IMR-90 (cell line): ENCODE measurements around the gene SSX2IP. TPM values are rescaled to one million over a fixed set of nuclear protein-coding genes. Genes with fewer than 3 reads are reported as not detected.

Source experiments
- ATAC-seq: fragments of 200-7000 bp; cut with Tn5 transposase; 2 replicates; pipeline ENCODE4 v1.9.1; 2020; ENCODE audit warnings: low read depth, mild to moderate bottlenecking, moderate library complexity
- BruUV-seq: library from RNA; stranded (reverse); fragments of 400-500 nt; replicated peaks from 2 replicates; lab custom pipeline; 2021; lab: Mats Ljungman, UMichigan
- CTCF ChIA-PET: fragments of 300-600 bp; formaldehyde crosslinking; extraction: SDS; loops from one replicate; lab custom pipeline; 2021; ENCODE audit warnings: antibody characterized with exemption; lab: Yijun Ruan, JAX
- POLR2A ChIA-PET: fragments of 300-600 bp; sonication (Branson Sonifier 250); formaldehyde crosslinking; loops from one replicate; lab custom pipeline; 2022; ENCODE audit warnings: antibody characterized with exemption; ENCODE audit not compliant: unreplicated experiment; lab: Charles Lee
- DNase-seq: peaks from one replicate; pipeline ENCODE4 v3.0.0; 2013
- H2AFZ ChIP-seq: replicated peaks from 2 replicates; pipeline ENCODE3; 2013; ENCODE audit warnings: low read length, mild to moderate bottlenecking; ENCODE audit not compliant: poor library complexity
- H2AK5ac ChIP-seq: 2 replicates; pipeline ENCODE4 v1.6.1; 2013; ENCODE audit warnings: low read depth, low read length, inconsistent platforms
- H2AK9ac ChIP-seq: replicated peaks from 2 replicates; pipeline ENCODE3; 2013; ENCODE audit warnings: mild to moderate bottlenecking, low read depth, low read length, moderate library complexity; ENCODE audit not compliant: poor library complexity
- H2BK120ac ChIP-seq: 2 replicates; pipeline ENCODE4 v1.6.1; 2013; ENCODE audit warnings: low read depth, low read length, inconsistent platforms
- H2BK15ac ChIP-seq: 3 replicates; pipeline ENCODE4 v1.6.1; 2013; ENCODE audit warnings: low read depth, low read length, inconsistent platforms
- H2BK20ac ChIP-seq: 2 replicates; pipeline ENCODE4 v1.6.1; 2013; ENCODE audit warnings: low read depth, mild to moderate bottlenecking, inconsistent platforms, low read length, moderate library complexity
- H2BK5ac ChIP-seq: 2 replicates; pipeline ENCODE4 v1.6.1; 2013; ENCODE audit warnings: mild to moderate bottlenecking, low read depth, low read length, inconsistent platforms; ENCODE audit not compliant: poor library complexity, severe bottlenecking
- H3K14ac ChIP-seq: replicated peaks from 2 replicates; pipeline ENCODE4 v1.6.1; 2013; ENCODE audit warnings: low read depth, low read length, inconsistent platforms
- H3K18ac ChIP-seq: 2 replicates; pipeline ENCODE4 v1.6.1; 2013; ENCODE audit warnings: low read depth, low read length, control low read depth
- H3K23ac ChIP-seq: 2 replicates; pipeline ENCODE4 v1.6.1; 2013; ENCODE audit warnings: low read depth, low read length, inconsistent platforms
- H3K27ac ChIP-seq: 2 replicates; pipeline ENCODE4 v1.5.1; 2013; ENCODE audit warnings: mild to moderate bottlenecking, control low read depth, low read length; ENCODE audit not compliant: insufficient read depth
- H3K27me3 ChIP-seq: 2 replicates; pipeline ENCODE4 v1.6.1; 2013; ENCODE audit warnings: low read length; ENCODE audit not compliant: control insufficient read depth, insufficient read depth
- H3K36me3 ChIP-seq: 2 replicates; pipeline ENCODE4 v1.6.1; 2013; ENCODE audit warnings: low read length, mixed read lengths; ENCODE audit not compliant: control insufficient read depth, insufficient read depth
- H3K4ac ChIP-seq: 2 replicates; pipeline ENCODE4 v1.6.1; 2013; ENCODE audit warnings: low read depth, low read length, inconsistent platforms
- H3K4me1 ChIP-seq: 2 replicates; pipeline ENCODE4 v1.6.1; 2013; ENCODE audit warnings: low read length, mixed read lengths; ENCODE audit not compliant: control insufficient read depth, insufficient read depth
- H3K4me2 ChIP-seq: 2 replicates; pipeline ENCODE4 v1.6.1; 2013; ENCODE audit warnings: low read depth, mild to moderate bottlenecking, control low read depth, low read length, moderate library complexity
- H3K4me3 ChIP-seq: 2 replicates; pipeline ENCODE4 v1.5.1; 2013; ENCODE audit warnings: low read depth, mild to moderate bottlenecking, control low read depth, low read length, moderate library complexity; ENCODE audit not compliant: insufficient read depth
- H3K56ac ChIP-seq: 2 replicates; pipeline ENCODE4 v1.6.1; 2013; ENCODE audit warnings: low read length, inconsistent platforms; ENCODE audit not compliant: insufficient read depth; ENCODE audit errors: extremely low read depth
- H3K79me1 ChIP-seq, 2 experiments: 2 replicates each; pipeline ENCODE4 v1.6.1; 2013; ENCODE audit warnings: low read length in 2 of 2, inconsistent platforms in 1 of 2, low read depth in 1 of 2
- H3K9ac ChIP-seq: 2 replicates; pipeline ENCODE4 v1.6.1; 2013; ENCODE audit warnings: low read depth, low read length, control low read depth
- H3K9me1 ChIP-seq: 2 replicates; pipeline ENCODE4 v1.6.1; 2013; ENCODE audit warnings: low read length, inconsistent platforms; ENCODE audit not compliant: insufficient read depth
- H3K9me3 ChIP-seq: 2 replicates; pipeline ENCODE4 v1.6.1; 2013; ENCODE audit warnings: low read length; ENCODE audit not compliant: control insufficient read depth, insufficient read depth
- H4K20me1 ChIP-seq: 2 replicates; pipeline ENCODE4 v1.6.1; 2013; ENCODE audit warnings: low read length, inconsistent platforms; ENCODE audit not compliant: insufficient read depth
- H4K5ac ChIP-seq: 2 replicates; pipeline ENCODE4 v1.6.1; 2013; ENCODE audit warnings: mild to moderate bottlenecking, low read depth, low read length, control low read depth
- H4K8ac ChIP-seq, 2 experiments: 2 replicates each; pipeline ENCODE4 v1.6.1; 2013; ENCODE audit warnings: low read depth in 2 of 2, low read length in 2 of 2, control low read depth in 1 of 2, inconsistent platforms in 1 of 2
- H4K91ac ChIP-seq: 2 replicates; pipeline ENCODE4 v1.6.1; 2013; ENCODE audit warnings: low read depth, low read length, inconsistent platforms; ENCODE audit not compliant: insufficient read depth
- BHLHE40 ChIP-seq: fragments of 150-350 bp; IDR thresholded peaks from 2 replicates; pipeline ENCODE4 v1.6.1; 2016; ENCODE audit warnings: mild to moderate bottlenecking, low read depth, low read length
- CEBPB ChIP-seq: IDR thresholded peaks from 2 replicates; pipeline ENCODE4 v1.6.1; 2012; ENCODE audit warnings: low read depth, low read length, improper control_type of control experiment
- CHD1 ChIP-seq: IDR thresholded peaks from 2 replicates; pipeline ENCODE4 v1.6.1; 2012; ENCODE audit warnings: low read depth, low read length, improper control_type of control experiment
- MAFK ChIP-seq: IDR thresholded peaks from 2 replicates; pipeline ENCODE4 v1.6.1; 2012; ENCODE audit warnings: low read depth, low read length, improper control_type of control experiment
- NFE2L2 ChIP-seq: fragments of 150-350 bp; IDR thresholded peaks from 2 replicates; pipeline ENCODE4 v1.6.1; 2016; ENCODE audit warnings: low read depth, mild to moderate bottlenecking, low read length
- RAD21 ChIP-seq: IDR thresholded peaks from 2 replicates; pipeline ENCODE4 v1.6.1; 2012; ENCODE audit warnings: low read length, improper control_type of control experiment
- RFX5 ChIP-seq: IDR thresholded peaks from 2 replicates; pipeline ENCODE4 v1.8.0; 2012; ENCODE audit warnings: low read depth, mild to moderate bottlenecking, low read length, moderate library complexity
- WGBS, 2 experiments: methylation state at CpG; one replicate each; pipeline versions ENCODE4 v1.1.5 to v1.1.7; 2013; ENCODE audit warnings: missing lambda C conversion rate in 2 of 2; ENCODE audit not compliant: insufficient read length in 1 of 2; ENCODE audit errors: extremely low coverage in 2 of 2; 5-methylcytosine and 5-hydroxymethylcytosine counted together
- dilution Hi-C: fragments of 300-500 bp; cut with HindIII; formaldehyde crosslinking; loops from one replicate; pipeline ENCODE4 v1.14.3; 2018; ENCODE audit warnings: low sequenced_read_pairs; ENCODE audit not compliant: unreplicated experiment
- in situ Hi-C: fragments of 300-500 bp; cut with MboI; formaldehyde crosslinking; loops from 3 replicates; pipeline ENCODE4 v1.14.3; 2019; ENCODE audit warnings: low sequenced_read_pairs, inconsistent platforms, mixed read lengths
- intact Hi-C: fragments of 100-400 bp; cut with micrococcal nuclease; formaldehyde crosslinking; loops from 2 replicates; pipeline ENCODE4 v1.10.0; 2022
- polyA plus RNA-seq, 3 experiments: library from polyadenylated mRNA; depleted of rRNA; stranded (reverse); fragments of >200 nt; gene quantifications; 2 replicates each; pipeline ENCODE4 v1.2.3, GENCODE V29; 2012; ENCODE audit warnings: low replicate concordance in 1 of 3
- total RNA-seq: library from RNA; depleted of rRNA; stranded (reverse); fragments of >200 nt; gene quantifications from 2 replicates; pipeline ENCODE4 v1.2.3, GENCODE V29; 2012

SSX2IP gene
- total and polyA plus RNA-seq, 2 of the 4 experiments (the other 2 are of a cell fraction): 7.7 to 13.4 TPM

DNA sequence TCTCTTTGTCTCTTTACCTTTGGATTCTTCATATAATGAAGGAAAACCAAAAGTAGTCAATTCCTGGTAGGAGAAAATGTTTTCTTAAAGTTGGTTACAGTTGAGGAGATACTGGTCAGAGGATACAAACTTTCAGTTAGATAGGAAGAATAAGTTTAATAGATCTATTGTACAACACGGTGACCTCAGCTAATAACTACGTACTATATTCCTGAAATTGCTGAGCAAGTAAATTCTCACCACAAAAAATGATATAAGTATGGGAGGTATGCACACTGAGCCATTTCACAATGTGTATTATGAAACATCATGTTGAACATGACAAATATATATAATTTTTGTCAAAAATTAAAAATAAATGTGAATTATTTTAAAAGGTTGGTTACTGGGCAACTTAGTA is 20.4 kb downstream of the SSX2IP start:
- Histone ChIP-seq H3K9me3 (no peaks in the 10 kb centered on the region), H2AFZ (no peak overlapping the region), H2BK5ac (no peak overlapping the region), H4K91ac (no peak overlapping the region), H3K18ac (no peak overlapping the region), H3K4me3 (no peak overlapping the region), H3K9ac (no peak overlapping the region), H3K27ac (no peak overlapping the region), H4K8ac (no peak overlapping the region), H2BK20ac (no peak overlapping the region), H2AK9ac (no peak overlapping the region), H3K9me1 (peaks cover 3% of the 10 kb centered on the region; the same call in 1 of the 2 replicates), H3K36me3 (peaks cover 2% of the 10 kb centered on the region; the same call in 1 of the 2 replicates), H3K23ac (no peak overlapping the region), H3K27me3 (no peaks in the 10 kb centered on the region), H3K4me1 (no peaks in the 10 kb centered on the region), H3K14ac (no peak overlapping the region), H3K4me2 (no peak overlapping the region), H3K4ac (no peak overlapping the region), H2AK5ac (no peak overlapping the region), H4K20me1 (no peaks in the 10 kb centered on the region), H4K5ac (no peak overlapping the region), H3K56ac (no peak overlapping the region), H3K79me1 (peaks cover 9 to 19% of the 10 kb centered on the region in 2 experiments; a peak in 3 of 4 replicates), H2BK120ac (no peak overlapping the region), H2BK15ac (no peak overlapping the region)
- ATAC-seq (no peak), DNase-seq (no peak)
- CTCF ChIA-PET: interaction anchor here (0.7 kb wide), 1 partner anchor 228 kb away, joined by 5 read pairs; no protein-coding TSS in a partner anchor
- POLR2A ChIA-PET: no interaction called here
- WGBS, 2 experiments: no CpG with 5 or more reads among the region's 2 CpGs
- intact Hi-C loops: loop anchor here (5.0 kb wide), 1 partner anchor 82 kb away; no protein-coding TSS in a partner anchor
- dilution Hi-C loops: no loop called here
- TF ChIP-seq CEBPB (no peak), RAD21 (no peak), CHD1 (no peak), BHLHE40 (no peak), NFE2L2 (no peak), MAFK (peak; percentile 74), RFX5 (no peak)
- no TSS peak for BruUV-seq
- in situ Hi-C loops: no loop called here
